ENCODE measurements around the gene CACNA1C.

DNA sequence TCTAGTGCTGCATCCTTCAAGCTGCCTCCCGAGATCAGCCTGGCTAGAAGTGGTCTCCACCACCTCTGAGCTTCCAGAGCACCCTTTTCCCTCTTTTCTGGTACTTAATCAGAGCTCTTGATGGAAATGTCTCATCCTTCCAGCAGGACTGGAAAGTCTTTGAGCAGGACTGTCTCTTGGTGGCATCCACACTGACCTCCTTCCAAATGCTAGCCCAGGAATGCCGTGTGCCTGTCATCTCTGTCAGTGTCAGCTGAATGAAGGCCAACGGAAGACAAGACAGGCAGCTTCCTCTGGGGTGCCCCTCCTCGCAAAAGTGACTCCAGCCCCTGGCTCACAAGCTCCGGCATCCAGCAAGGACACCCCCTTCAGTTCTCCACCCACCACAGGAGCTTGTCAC lies 570.7 kb downstream of the CACNA1C start:
- TF ChIP-seq CTCF (conservative IDR thresholded peaks at IDR 0.05) (no peak), ZFX (IDR thresholded peaks at IDR 0.05) (no peak)

Data from C4-2B (cell line).